HAP-1 (cell line): ENCODE measurements around the gene C8G.

Source experiments
- DNase-seq, 2 experiments: peaks; one replicate each; pipeline ENCODE4 v3.0.0-alpha.2; 2016 to 2020; ENCODE audit warnings: low spot score in 2 of 2
- H3K27me3 ChIP-seq: fragments of 250-450 bp; sonication (Bioruptor Pico); 2 replicates; pipeline ENCODE4 v1.5.1; 2020; ENCODE audit warnings: low read depth, mild to moderate bottlenecking, moderate library complexity
- H3K36me3 ChIP-seq: fragments of 250-450 bp; sonication (Bioruptor Pico); replicated peaks from 2 replicates; pipeline ENCODE4 v1.5.1; 2020; ENCODE audit warnings: mild to moderate bottlenecking
- H3K4me1 ChIP-seq: fragments of 250-450 bp; sonication (Bioruptor Pico); 2 replicates; pipeline ENCODE4 v1.5.1; 2020; ENCODE audit warnings: mild to moderate bottlenecking
- H3K4me3 ChIP-seq: fragments of 250-450 bp; sonication (Bioruptor Pico); 2 replicates; pipeline ENCODE4 v1.5.1; 2020; ENCODE audit warnings: mild to moderate bottlenecking, moderate library complexity
- H3K9me3 ChIP-seq: fragments of 250-450 bp; sonication (Bioruptor Pico); 2 replicates; pipeline ENCODE4 v1.5.1; 2020; ENCODE audit warnings: mild to moderate bottlenecking, moderate library complexity
- in situ Hi-C: fragments of 300-500 bp; cut with MboI; formaldehyde crosslinking; loops from 3 replicates; pipeline ENCODE4 v1.14.3; 2020; ENCODE audit warnings: low sequenced_read_pairs, inconsistent platforms, mixed read lengths

Gene C8G

DNA sequence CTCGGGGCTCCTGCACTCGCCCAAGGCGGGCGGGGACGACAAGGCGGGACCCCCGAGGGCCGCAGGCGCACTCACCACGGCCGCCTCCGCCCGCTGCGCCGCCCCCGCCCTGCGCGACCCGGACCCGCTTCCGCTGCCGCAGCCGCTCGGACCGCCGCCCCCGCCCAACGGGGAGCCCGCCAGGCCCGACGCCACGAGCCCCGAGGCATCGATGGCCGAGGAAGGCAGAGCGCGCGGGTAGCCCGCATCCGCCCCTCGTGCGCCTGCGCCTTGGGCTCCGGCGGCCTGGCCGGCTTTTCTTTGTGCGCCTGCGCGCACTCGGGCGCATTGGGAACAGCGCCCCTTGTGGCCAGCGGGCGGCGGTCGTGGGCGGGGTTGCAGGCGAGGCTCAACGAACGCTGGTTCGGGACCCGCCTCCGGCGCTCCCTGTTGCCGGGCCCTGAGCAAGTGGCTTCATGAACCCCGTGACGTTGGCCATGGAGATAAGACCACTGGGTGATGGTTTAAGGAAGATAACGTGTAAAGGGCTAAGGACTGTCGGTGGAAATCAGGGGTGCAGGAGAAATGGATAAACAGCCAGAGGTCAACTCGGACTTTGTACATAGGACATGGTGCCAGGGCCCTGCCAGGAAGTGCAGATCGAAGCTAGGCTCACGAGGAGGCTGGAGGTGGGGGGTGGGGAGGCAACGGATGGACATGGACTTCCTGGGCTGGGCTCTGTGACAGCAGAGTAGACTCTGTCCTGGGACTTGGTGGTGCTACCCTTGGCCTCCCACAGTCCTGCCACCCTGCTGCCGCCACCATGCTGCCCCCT lies at the start of gene C8G, which contains the start of gene FBXW5:
C8G (plus strand) TSS at position 725 of the 814 bp plus-strand sequence; CDS start at position 803, 78 bp downstream.
FBXW5 (minus strand) TSS at position 220 of the 814 bp plus-strand sequence. CDS start 655 bp downstream, outside the sequence.
- DNase-seq: peak; percentile 91 to 94
- Histone ChIP-seq H3K9me3 (no peaks in the 10 kb centered on the region), H3K27me3 (no peaks in the 10 kb centered on the region), H3K4me1 (peaks cover 19% of the 10 kb centered on the region), H3K4me3 (peak within 1 kb of the TSS; percentile 78), H3K36me3 (peaks cover 29% of the 10 kb centered on the region)
- in situ Hi-C loops: no loop called here

DNA sequence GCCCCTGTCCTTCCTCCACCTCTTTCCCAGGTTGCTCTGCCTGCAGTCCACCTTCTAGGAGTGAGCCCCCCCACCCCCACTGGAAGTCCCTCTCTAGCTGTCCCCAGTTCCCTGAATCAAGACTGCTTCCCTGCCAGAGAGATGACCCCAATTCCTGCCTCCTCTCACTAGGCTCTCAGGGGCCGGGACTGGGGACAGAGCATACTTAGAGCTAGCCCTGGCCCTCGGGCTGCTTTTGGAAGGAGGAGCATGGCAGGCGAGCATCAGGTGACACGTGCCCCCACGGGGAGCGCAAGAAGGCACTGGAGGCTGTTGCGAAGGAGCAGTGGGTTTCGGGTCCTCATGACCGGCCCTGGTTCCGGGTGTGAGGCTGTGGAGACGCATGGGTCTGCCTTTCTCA lies 49.0 kb upstream of the C8G start:
- H3K4me3 ChIP-seq: no peak overlapping the region
- in situ Hi-C loops: no loop called here
- H3K4me1 ChIP-seq: no peaks in the 10 kb centered on the region
- H3K9me3 ChIP-seq: no peaks in the 10 kb centered on the region
- H3K36me3 ChIP-seq: peaks cover 26% of the 10 kb centered on the region
- no peak for DNase-seq
- no peaks in the 10 kb centered on the region for H3K27me3 ChIP-seq

DNA sequence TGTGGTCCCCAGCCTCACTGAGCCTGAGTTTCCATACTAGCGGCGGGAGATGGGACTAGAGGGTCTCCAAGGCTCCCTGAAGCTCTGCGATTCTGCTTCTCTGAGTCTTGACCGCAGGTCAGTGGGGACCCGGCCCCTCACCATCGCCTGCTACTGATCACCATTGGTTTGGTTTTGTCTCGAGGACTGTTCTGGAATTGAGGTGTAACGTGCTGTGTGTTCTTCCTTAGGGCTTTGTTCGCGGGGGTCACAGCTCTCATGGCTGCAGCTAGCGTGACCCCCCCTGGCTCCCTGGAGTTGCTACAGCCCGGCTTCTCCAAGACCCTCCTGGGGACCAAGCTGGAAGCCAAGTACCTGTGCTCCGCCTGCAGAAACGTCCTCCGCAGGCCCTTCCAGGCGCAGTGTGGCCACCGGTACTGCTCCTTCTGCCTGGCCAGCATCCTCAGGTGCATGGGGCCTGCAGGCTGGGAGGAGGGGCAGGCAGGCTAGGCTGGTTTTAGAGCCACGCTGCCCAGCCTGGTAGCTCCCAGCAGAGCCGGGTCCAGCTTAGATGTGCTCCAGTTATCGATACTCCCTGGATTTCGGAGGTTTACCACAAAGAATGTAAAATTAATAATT lies 46.5 kb upstream of the C8G start:
- no peaks in the 10 kb centered on the region for H3K4me1 ChIP-seq
- in situ Hi-C loops: no loop called here
- peaks cover 47% of the 10 kb centered on the region for H3K36me3 ChIP-seq

DNA sequence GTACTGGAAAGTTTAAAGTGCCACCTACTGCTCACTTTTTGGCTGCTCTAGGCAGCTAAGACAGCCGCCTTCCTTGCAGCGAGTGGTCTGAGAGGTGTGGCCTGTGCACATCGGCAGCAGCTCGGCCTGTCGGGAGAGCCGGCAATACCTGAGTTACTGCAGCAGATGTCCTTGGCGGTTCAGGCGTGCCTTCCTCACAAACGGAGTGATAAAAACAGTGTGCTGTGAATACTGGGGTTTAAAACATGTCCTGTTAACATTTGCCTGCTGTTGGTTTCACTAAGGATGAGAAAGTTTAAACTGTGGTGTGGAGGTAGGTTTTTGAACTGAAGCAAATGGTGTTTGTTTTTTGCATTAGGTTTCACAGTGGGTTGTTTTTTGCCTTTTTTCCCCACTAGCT lies 45.8 kb upstream of the C8G start:
- Histone ChIP-seq H3K27me3 (no peaks in the 10 kb centered on the region), H3K4me3 (no peak overlapping the region), H3K36me3 (peaks cover 50% of the 10 kb centered on the region), H3K4me1 (no peaks in the 10 kb centered on the region), H3K9me3 (no peaks in the 10 kb centered on the region)
- in situ Hi-C loops: no loop called here
- no peak for DNase-seq

More for the DNA sequence above, 46.5 kb upstream of the C8G start:
- H3K27me3 ChIP-seq: no peaks in the 10 kb centered on the region
- no peak overlapping the region for H3K4me3 ChIP-seq
- no peaks in the 10 kb centered on the region for H3K9me3 ChIP-seq
- no peak for DNase-seq

DNA sequence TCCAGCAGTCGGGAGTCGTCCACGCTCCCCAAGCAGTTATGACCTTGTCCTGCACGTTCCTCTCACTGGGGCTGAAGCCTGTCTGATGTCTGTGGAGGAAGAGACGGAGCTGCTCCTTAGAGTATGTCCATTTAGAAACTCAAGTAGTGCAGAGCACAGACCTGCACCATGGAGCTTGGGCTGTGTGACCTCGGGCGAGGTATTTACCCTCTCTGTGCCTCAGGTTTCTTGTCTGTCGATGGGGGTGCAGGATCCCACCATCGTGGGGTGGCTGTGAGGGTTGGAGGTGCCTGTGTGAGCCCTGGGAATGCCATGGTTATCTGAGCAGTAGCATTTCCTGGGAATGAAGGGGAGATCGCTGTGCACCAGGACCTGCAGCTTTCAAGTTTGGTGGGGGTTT lies 44.5 kb upstream of the C8G start:
- no peaks in the 10 kb centered on the region for H3K9me3 ChIP-seq
- no peak for DNase-seq
- in situ Hi-C loops: no loop called here
- peaks cover 56% of the 10 kb centered on the region for H3K36me3 ChIP-seq
- H3K27me3 ChIP-seq: no peaks in the 10 kb centered on the region
- no peaks in the 10 kb centered on the region for H3K4me1 ChIP-seq
- no peak overlapping the region for H3K4me3 ChIP-seq

DNA sequence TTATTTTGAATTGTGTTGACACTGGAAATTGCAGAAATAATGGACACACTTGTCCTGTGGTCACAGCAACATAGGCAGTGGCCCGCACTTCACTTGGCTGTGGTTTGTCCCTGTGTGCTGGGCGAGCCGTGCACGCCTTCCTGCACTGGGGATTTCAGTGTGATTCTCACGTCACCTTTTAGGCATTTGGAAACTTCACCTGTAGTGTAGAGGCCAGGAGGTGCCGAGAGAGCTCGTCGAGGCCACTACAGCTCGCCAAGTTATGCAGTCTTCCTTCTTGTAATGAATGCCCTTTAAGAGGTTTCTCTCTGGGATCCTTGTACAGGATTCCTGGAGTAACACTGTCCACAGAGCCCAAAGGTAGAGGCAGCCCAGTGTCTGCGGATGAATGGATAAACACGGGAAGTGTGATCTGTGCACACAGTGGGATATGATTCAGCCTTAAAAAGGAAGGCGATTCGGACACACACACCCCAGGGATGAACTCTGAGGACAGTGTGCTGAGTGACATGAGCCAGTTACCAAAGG lies 44.0 kb upstream of the C8G start:
- in situ Hi-C loops: no loop called here
- no peaks in the 10 kb centered on the region for H3K27me3 ChIP-seq
- H3K4me1 ChIP-seq: no peaks in the 10 kb centered on the region
- DNase-seq: no peak
- H3K4me3 ChIP-seq: no peak overlapping the region
- H3K36me3 ChIP-seq: peaks cover 61% of the 10 kb centered on the region
- H3K9me3 ChIP-seq: no peaks in the 10 kb centered on the region

DNA sequence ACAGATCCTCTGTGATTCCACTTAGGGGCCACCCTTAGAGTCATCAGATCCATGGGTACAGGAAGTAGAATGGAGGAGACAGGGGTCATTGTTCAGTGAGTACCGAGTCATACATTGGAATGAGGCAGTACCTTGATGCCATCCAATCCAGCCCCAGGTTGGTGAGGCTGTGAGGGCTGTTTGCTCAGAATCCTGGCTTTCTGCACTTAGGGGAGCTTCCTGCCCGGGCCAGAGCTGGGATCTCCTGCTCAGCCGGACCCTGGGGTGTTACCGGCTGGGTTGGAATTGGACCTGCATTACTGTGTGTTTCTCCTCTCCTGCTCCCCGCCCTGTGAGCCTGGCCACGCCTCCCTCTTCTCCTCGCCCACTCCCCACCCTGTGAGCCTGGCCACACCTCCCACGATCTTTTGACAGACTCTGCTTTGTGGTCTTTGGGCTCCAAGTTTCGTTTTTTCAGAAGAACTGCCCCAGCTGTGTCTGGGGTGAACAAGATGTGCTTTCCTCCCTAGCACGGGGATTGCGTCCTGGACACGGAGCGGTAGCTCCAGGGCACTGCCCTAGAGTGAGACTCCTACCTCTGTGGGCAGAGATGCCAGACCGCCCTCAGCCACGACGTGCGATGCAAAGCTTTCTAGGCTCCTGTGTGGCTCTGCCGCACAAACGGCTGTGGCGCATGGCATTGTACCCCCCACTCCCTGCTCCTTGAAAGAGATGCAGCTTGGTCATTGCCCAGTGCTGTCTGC lies 43.4 kb upstream of the C8G start:
- H3K4me3 ChIP-seq: no peak overlapping the region
- no peaks in the 10 kb centered on the region for H3K4me1 ChIP-seq
- H3K27me3 ChIP-seq: no peaks in the 10 kb centered on the region
- DNase-seq: no peak
- in situ Hi-C loops: no loop called here
- H3K36me3 ChIP-seq: peaks cover 67% of the 10 kb centered on the region
- H3K9me3 ChIP-seq: no peaks in the 10 kb centered on the region

DNA sequence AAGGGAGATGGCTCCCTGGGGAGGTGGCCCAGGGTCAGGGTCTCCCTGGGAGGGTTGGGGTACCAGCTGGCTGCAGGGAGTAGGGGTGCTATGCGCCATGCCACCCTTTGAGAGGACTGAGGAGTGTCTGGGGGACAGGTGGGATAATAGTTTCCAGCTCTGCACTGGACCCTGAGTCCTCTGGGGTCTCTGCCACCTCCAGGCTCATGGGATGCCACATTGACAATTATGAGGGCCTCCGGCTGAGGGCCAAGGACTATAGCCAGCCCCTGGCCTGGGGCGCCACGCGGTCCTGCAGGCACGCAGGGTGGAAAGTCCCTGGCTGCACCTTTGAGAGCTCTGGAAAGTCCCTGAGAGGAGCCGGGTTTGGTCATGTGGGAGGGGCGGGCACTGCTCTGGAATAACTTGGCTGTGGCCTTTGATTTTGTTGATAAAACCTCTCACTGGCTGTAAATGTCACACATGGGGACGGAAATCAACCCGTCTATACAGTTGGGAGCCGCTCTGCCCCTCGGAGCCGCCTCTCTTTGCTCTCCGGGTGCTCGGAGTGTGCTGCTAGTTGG lies 42.7 kb upstream of the C8G start:
- in situ Hi-C loops: no loop called here

DNA sequence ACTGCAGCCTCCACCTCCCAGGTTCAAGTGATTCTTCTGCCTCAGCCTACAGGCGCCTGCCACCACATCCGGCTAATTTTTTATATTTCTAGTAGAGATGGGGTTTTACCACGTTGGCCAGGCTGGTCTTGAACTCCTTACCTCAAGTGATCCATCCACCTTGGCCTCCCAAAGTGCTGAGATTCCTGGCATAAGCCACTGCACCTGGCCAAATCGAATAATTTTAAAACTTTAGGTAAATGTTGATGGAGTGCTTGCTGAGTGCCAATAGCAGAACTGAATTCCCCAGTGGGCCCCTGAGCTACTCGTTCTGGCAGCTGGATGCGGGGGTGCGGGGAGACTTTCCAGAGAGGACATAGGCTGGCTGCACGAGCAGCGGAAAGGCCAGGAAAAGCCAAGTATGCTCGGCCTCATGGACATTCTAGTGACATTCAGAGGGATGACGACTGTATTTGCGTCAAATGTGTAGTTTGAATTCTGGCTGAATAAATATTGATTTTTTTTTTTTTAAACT lies 41.9 kb upstream of the C8G start:
- Histone ChIP-seq H3K4me3 (no peak overlapping the region), H3K27me3 (no peaks in the 10 kb centered on the region), H3K4me1 (no peaks in the 10 kb centered on the region), H3K9me3 (no peaks in the 10 kb centered on the region), H3K36me3 (peaks cover 79% of the 10 kb centered on the region)
- DNase-seq: no peak
- in situ Hi-C loops: no loop called here

More for the DNA sequence above, 42.7 kb upstream of the C8G start:
- Histone ChIP-seq H3K27me3 (no peaks in the 10 kb centered on the region), H3K36me3 (peaks cover 73% of the 10 kb centered on the region), H3K4me3 (no peak overlapping the region), H3K9me3 (no peaks in the 10 kb centered on the region), H3K4me1 (no peaks in the 10 kb centered on the region)
- DNase-seq: no peak

DNA sequence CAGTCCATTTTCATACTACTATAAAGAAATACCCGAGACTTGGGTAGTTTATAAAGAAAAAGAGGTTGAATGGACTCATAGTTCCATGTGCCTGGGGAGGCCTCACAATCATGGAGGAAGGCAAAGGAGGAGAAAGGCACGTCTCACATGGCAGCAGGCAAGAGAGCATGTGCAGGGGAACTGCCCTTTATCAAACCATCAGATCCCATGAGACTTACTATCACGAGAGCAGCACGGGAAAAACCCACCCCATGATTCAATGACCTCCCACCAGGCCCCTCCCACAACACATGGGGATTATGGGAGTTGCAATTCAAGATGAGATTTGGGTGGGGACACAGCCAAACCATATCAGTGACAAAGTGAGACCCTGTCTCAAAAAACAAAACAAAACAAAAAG lies 38.8 kb upstream of the C8G start:
- H3K9me3 ChIP-seq: no peaks in the 10 kb centered on the region
- no peaks in the 10 kb centered on the region for H3K27me3 ChIP-seq
- in situ Hi-C loops: no loop called here
- H3K4me3 ChIP-seq: no peak overlapping the region
- peaks cover 52% of the 10 kb centered on the region for H3K36me3 ChIP-seq
- no peaks in the 10 kb centered on the region for H3K4me1 ChIP-seq
- DNase-seq: no peak

DNA sequence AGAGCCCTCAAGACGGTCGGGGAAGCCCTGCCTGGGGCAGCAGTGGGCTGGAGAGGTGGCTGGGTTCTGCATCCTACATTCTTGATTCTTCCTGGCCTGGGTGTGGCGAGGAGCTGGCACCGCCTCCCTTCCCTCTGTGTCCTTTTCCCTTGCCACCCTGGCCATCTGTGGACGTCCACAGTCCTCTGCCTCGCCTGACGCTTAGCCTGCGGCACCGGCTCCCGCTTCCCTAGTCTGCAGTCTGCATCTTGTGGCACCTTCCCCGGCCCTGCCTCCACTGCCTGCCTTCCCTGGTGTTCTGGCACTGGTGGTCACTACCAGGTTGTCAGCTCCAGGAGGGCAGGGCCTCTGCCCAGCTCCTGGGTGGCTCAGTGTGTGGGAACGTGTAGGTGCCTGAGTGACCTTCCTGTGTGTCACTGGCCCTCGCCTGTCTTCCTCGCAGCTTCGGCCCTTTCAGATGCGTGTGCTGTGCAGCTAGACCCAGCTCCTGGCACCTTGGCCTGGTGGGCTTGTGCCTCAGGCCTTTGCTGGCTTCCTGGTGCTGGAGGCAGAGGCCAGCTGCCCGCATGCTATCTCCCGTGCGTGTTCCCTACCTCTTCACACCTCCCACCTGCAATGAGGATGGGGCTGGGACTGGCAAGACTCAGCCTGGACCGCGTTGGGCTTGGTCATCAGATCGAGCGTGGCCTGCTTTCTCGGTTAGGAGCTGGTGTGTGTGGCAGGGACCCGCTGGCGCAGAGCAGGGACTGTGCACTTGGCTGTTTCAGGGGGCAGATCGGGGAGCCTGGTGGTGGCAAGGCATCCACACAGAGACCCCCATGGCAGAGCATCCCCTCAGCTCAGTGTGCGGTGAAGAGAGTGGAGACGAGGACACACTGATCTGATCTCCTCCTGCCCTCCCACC lies 37.8 kb upstream of the C8G start:
- H3K9me3 ChIP-seq: no peaks in the 10 kb centered on the region
- no peak for DNase-seq
- no peaks in the 10 kb centered on the region for H3K4me1 ChIP-seq
- H3K27me3 ChIP-seq: no peaks in the 10 kb centered on the region
- in situ Hi-C loops: no loop called here
- no peak overlapping the region for H3K4me3 ChIP-seq
- H3K36me3 ChIP-seq: peaks cover 48% of the 10 kb centered on the region

DNA sequence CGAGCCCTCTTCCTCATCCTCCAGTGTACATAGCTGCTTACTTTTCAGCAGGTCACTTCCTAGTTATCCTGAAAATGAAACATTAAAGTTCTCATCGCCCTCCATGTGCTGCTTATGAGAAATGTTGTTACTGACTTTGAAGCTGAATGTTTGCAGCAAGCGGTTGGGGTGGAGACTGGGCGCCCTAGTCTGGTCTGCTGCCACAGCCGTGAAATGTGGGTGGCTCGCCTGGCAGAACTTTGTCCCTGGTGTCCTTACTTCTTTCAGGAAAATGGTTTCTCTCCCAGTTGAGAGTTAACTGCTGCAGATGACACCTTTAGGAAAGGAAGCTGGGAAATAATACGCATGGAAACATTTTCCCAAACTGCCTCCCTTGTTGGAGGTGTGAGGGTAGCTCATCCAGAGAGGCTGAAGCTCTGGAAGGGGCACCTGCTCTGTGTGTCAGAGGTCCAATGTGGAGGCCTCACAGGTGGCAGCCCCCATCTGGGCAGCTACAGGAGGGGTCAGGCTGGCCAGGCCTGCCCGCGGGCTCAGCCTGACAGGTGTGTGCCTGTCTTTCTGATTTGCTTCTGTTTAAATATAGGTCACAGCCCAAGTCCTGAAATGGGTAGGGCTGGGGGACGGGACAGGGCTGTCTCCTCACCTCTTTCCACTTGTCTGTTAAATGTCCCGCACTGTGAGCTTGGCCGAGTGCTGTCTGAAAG lies 34.7 kb upstream of the C8G start:
- DNase-seq: no peak
- Histone ChIP-seq H3K4me1 (no peaks in the 10 kb centered on the region), H3K36me3 (peaks cover 43% of the 10 kb centered on the region), H3K4me3 (no peak overlapping the region), H3K27me3 (no peaks in the 10 kb centered on the region), H3K9me3 (no peaks in the 10 kb centered on the region)
- in situ Hi-C loops: no loop called here
